CD4-positive, alpha-beta T cell treated with Interleukin-17A for 4 hours (primary cell): Measurements from ENCODE around the gene IRX2.

Experiments
- DNase-seq: peaks from one replicate; pipeline ENCODE4 v3.0.0-alpha.2; 2020; ENCODE audit warnings: mixed read lengths

IRX2 gene

GRCh38 chr5:2711446-2712425, 39.7 kb downstream of the IRX2 start:
- no peak for DNase-seq

GRCh38 chr5:2710910-2711309, 40.6 kb downstream of the IRX2 start:
- no peak for DNase-seq

- DNase-seq: no peak
These were observed 41.3 kb downstream of the IRX2 start for GRCh38 chr5:2709976-2710689.

GRCh38 chr5:2708751-2709150, 42.7 kb downstream of the IRX2 start:
- no peak for DNase-seq

- no peak for DNase-seq
These were observed 43.3 kb downstream of the IRX2 start for GRCh38 chr5:2708132-2708531.

GRCh38 chr5:2705861-2706260, 45.6 kb downstream of the IRX2 start:
- no peak for DNase-seq

GRCh38 chr5:2704806-2705645, 46.5 kb downstream of the IRX2 start:
- DNase-seq: no peak

- DNase-seq: no peak
These were observed 47.4 kb downstream of the IRX2 start for GRCh38 chr5:2704111-2704510.

GRCh38 chr5:2703615-2704014, 47.9 kb downstream of the IRX2 start:
- DNase-seq: no peak

- no peak for DNase-seq
These were observed 48.4 kb downstream of the IRX2 start for GRCh38 chr5:2703041-2703440.

GRCh38 chr5:2702096-2702879, 49.2 kb downstream of the IRX2 start:
- no peak for DNase-seq

GRCh38 chr5:2701592-2701991, 49.9 kb downstream of the IRX2 start:
- DNase-seq: no peak

GRCh38 chr5:2700876-2701275, 50.6 kb downstream of the IRX2 start:
- DNase-seq: no peak

GRCh38 chr5:2699686-2700085, 51.8 kb downstream of the IRX2 start:
- DNase-seq: no peak

- no peak for DNase-seq
These were observed 52.2 kb downstream of the IRX2 start for GRCh38 chr5:2699231-2699630.

- DNase-seq: no peak
These were observed 52.9 kb downstream of the IRX2 start for GRCh38 chr5:2698581-2698980.

- DNase-seq: no peak
These were observed 53.9 kb downstream of the IRX2 start for GRCh38 chr5:2697446-2698200.

- no peak for DNase-seq
These were observed 54.4 kb downstream of the IRX2 start for GRCh38 chr5:2697041-2697440.
